ENCODE data around the gene RAB3A.

Gene RAB3A

GRCh38 chr19:18150776-18151624 is 52.8 kb downstream of the RAB3A start:
- TF ChIP-seq CTCF (IDR thresholded peaks at IDR 0.05), result no peak
- no peak overlapping the region for H3K4me3 ChIP-seq
- H3K27ac ChIP-seq, result peak overlapping the region in 1 of 2 donors; percentile 93
- DNase-seq (ENCODE audit: low spot score), result peak; percentile 74

- no peak for TF ChIP-seq CTCF (IDR thresholded peaks at IDR 0.05)
- no peak overlapping the region for H3K27ac ChIP-seq
- no peak overlapping the region for H3K4me3 ChIP-seq
- DNase-seq (ENCODE audit: low spot score), result no peak
Measured at GRCh38 chr19:18149596-18149975, 54.3 kb downstream of the RAB3A start.

GRCh38 chr19:18147396-18147795 is 56.4 kb downstream of the RAB3A start:
- TF ChIP-seq CTCF (IDR thresholded peaks at IDR 0.05), result no peak
- no peak overlapping the region for H3K27ac ChIP-seq
- DNase-seq (ENCODE audit: low spot score), result peak; percentile 54

More at GRCh38 chr19:18147396-18147795, 56.4 kb downstream of the RAB3A start:
- H3K4me3 ChIP-seq, result no peak overlapping the region

Measured in coronary artery (tissue), 2 donors.